ENCODE data around the gene ACP4.

GRCh38 chr19:50827476-50827875 is 37.3 kb downstream of the ACP4 start:
- TF ChIP-seq CTCF (IDR thresholded peaks at IDR 0.05): no peak
- TF ChIP-seq POLR2A (IDR thresholded peaks at IDR 0.05): no peak
